HEK293 (cell line): Measurements from ENCODE around the gene AGAP1.

Source experiments
- CTCF ChIA-PET: fragments of 350-600 bp; formaldehyde crosslinking; extraction: SDS; loops from one replicate; lab custom pipeline; 2021; ENCODE audit warnings: antibody characterized with exemption; lab: Yijun Ruan, JAX
- POLR2A ChIA-PET: fragments of 300-600 bp; formaldehyde crosslinking; extraction: SDS; loops from one replicate; lab custom pipeline; 2020; ENCODE audit warnings: antibody characterized with exemption, inconsistent platforms; lab: Yijun Ruan, JAX
- H3K27ac ChIP-seq: fragments of 200-500 bp; sonication (Bioruptor generic); 2 replicates; pipeline ENCODE4 v1.5.1; 2014; ENCODE audit warnings: low read depth, low read length, control low read depth, inconsistent platforms; ENCODE audit errors: extremely low read depth
- H3K36me3 ChIP-seq, 2 experiments: fragments of 200-500 bp in 1 of 2; sonication (Bioruptor generic) in 1 of 2; 1 replicate in 1 of 2; 2 replicates in 1 of 2; pipeline ENCODE4 v1.5.1; 2014 to 2017; ENCODE audit warnings: inconsistent platforms in 2 of 2, low read length in 2 of 2; ENCODE audit not compliant: control insufficient read depth in 2 of 2, insufficient read depth in 1 of 2
- H3K4me1 ChIP-seq: fragments of 200-500 bp; sonication (Bioruptor generic); 2 replicates; pipeline ENCODE4 v1.5.1; 2014; ENCODE audit warnings: mild to moderate bottlenecking, low read length, inconsistent platforms; ENCODE audit not compliant: control insufficient read depth, insufficient read depth
- H3K4me3 ChIP-seq: 2 replicates; pipeline ENCODE4 v1.5.1; 2011; ENCODE audit warnings: low read depth, mild to moderate bottlenecking, control low read depth, low read length, moderate library complexity
- H3K9me3 ChIP-seq: fragments of 200-500 bp; sonication (Bioruptor generic); 2 replicates; pipeline ENCODE4 v1.5.1; 2014; ENCODE audit warnings: low read depth, low read length, inconsistent platforms; ENCODE audit not compliant: control insufficient read depth, insufficient read depth
- EGR2 ChIP-seq: fragments of 450-650 bp; formaldehyde crosslinking; IDR thresholded peaks from 2 replicates; pipeline ENCODE4 v1.5.1; 2016; ENCODE audit warnings: low read depth, missing biosample characterization, missing genetic modification characterization
- GLIS1 ChIP-seq: fragments of 450-650 bp; formaldehyde crosslinking; IDR thresholded peaks from 2 replicates; pipeline ENCODE4 v1.5.1; 2016; ENCODE audit warnings: missing biosample characterization, missing genetic modification characterization
- IKZF3 ChIP-seq: fragments of 450-650 bp; IDR thresholded peaks from 2 replicates; pipeline ENCODE4 v1.5.0; 2018; ENCODE audit warnings: missing biosample characterization, mild to moderate bottlenecking, missing genetic modification characterization, moderate library complexity
- KLF10 ChIP-seq: fragments of 450-650 bp; IDR thresholded peaks from 2 replicates; pipeline ENCODE4 v1.5.1; 2018; ENCODE audit warnings: missing biosample characterization, mild to moderate bottlenecking, missing genetic modification characterization
- KLF9 ChIP-seq: fragments of 450-650 bp; formaldehyde crosslinking; IDR thresholded peaks from 2 replicates; pipeline ENCODE4 v1.5.1; 2016; ENCODE audit warnings: missing biosample characterization, missing genetic modification characterization, low read depth
- OSR2 ChIP-seq: fragments of 450-650 bp; formaldehyde crosslinking; IDR thresholded peaks from 2 replicates; pipeline ENCODE4 v1.5.1; 2016; ENCODE audit warnings: missing biosample characterization, missing genetic modification characterization
- TCF7L2 ChIP-seq: IDR thresholded peaks from 2 replicates; pipeline ENCODE4 v1.6.1; 2011; ENCODE audit warnings: low read depth, mild to moderate bottlenecking, inconsistent platforms, low read length, moderate library complexity, borderline replicate concordance
- TRIM28 ChIP-seq: IDR thresholded peaks from 2 replicates; pipeline ENCODE4 v1.6.1; 2011; ENCODE audit warnings: low read length, control low read depth, borderline replicate concordance
- ZBTB26 ChIP-seq: fragments of 450-650 bp; formaldehyde crosslinking; optimal IDR thresholded peaks from 2 replicates; pipeline ENCODE3; 2016; ENCODE audit warnings: missing biosample characterization, mild to moderate bottlenecking, missing genetic modification characterization
- ZFHX2 ChIP-seq: fragments of 450-650 bp; formaldehyde crosslinking; conservative IDR thresholded peaks from 2 replicates; pipeline ENCODE4 v1.5.1; 2016; ENCODE audit warnings: missing biosample characterization, missing genetic modification characterization
- ZIC2 ChIP-seq: fragments of 450-650 bp; formaldehyde crosslinking; IDR thresholded peaks from 2 replicates; pipeline ENCODE4 v1.5.1; 2016; ENCODE audit warnings: missing biosample characterization, missing genetic modification characterization
- ZNF146 ChIP-seq: fragments of 450-650 bp; formaldehyde crosslinking; IDR thresholded peaks from 2 replicates; pipeline ENCODE4 v1.5.1; 2016; ENCODE audit warnings: missing biosample characterization, missing genetic modification characterization
- ZNF211 ChIP-seq: fragments of 450-650 bp; formaldehyde crosslinking; IDR thresholded peaks from 2 replicates; pipeline ENCODE4 v1.5.1; 2016; ENCODE audit warnings: low read depth, missing biosample characterization, missing genetic modification characterization
- ZNF214 ChIP-seq: fragments of 450-650 bp; formaldehyde crosslinking; IDR thresholded peaks from 2 replicates; pipeline ENCODE4 v1.5.1; 2017; ENCODE audit warnings: missing biosample characterization, mild to moderate bottlenecking, missing genetic modification characterization, borderline replicate concordance
- ZNF223 ChIP-seq: fragments of 450-650 bp; formaldehyde crosslinking; IDR thresholded peaks from 2 replicates; pipeline ENCODE4 v1.5.1; 2016; ENCODE audit warnings: missing biosample characterization, missing genetic modification characterization
- ZNF426 ChIP-seq: fragments of 450-650 bp; formaldehyde crosslinking; IDR thresholded peaks from 2 replicates; pipeline ENCODE4 v1.5.1; 2017; ENCODE audit warnings: missing biosample characterization, missing genetic modification characterization, mild to moderate bottlenecking, inconsistent platforms, moderate library complexity
- ZNF624 ChIP-seq: fragments of 450-650 bp; formaldehyde crosslinking; IDR thresholded peaks from 2 replicates; pipeline ENCODE4 v1.5.1; 2017; ENCODE audit warnings: missing biosample characterization, missing genetic modification characterization
- ZNF645 ChIP-seq: fragments of 450-650 bp; formaldehyde crosslinking; IDR thresholded peaks from 2 replicates; pipeline ENCODE4; 2016; ENCODE audit warnings: missing biosample characterization, missing genetic modification characterization
- ZNF654 ChIP-seq: fragments of 450-650 bp; formaldehyde crosslinking; IDR thresholded peaks from 2 replicates; pipeline ENCODE4 v1.5.1; 2016; ENCODE audit warnings: low read depth, missing biosample characterization, missing genetic modification characterization
- ZNF707 ChIP-seq: fragments of 450-650 bp; formaldehyde crosslinking; IDR thresholded peaks from 2 replicates; pipeline ENCODE4 v1.5.1; 2016; ENCODE audit warnings: missing biosample characterization, missing genetic modification characterization
- ZSCAN4 ChIP-seq: fragments of 450-650 bp; formaldehyde crosslinking; IDR thresholded peaks from 2 replicates; pipeline ENCODE4 v1.5.1; 2017; ENCODE audit warnings: missing biosample characterization, missing genetic modification characterization

Gene AGAP1

GRCh38 chr2:235506291-235506996 lies 12.6 kb downstream of the AGAP1 start:
- Histone ChIP-seq H3K9me3 (no peaks in the 10 kb centered on the region), H3K27ac (no peak overlapping the region), H3K4me1 (peaks cover 24% of the 10 kb centered on the region), H3K4me3 (no peak overlapping the region)
- ChIA-PET CTCF (interaction anchor here (0.6 kb wide), 1 partner anchor 12 kb away, joined by 3 read pairs; no protein-coding TSS in a partner anchor), POLR2A (interaction anchor here (0.6 kb wide), 1 partner anchor 35 kb away, joined by 3 read pairs; no protein-coding TSS in a partner anchor)
- TF ChIP-seq IKZF3 = no peak
- peak; percentile 38; the same call in 1 of the 2 replicates for TF ChIP-seq OSR2 (tag by site-specific recombination)
- no peak for TF ChIP-seq ZNF214
- TF ChIP-seq ZSCAN4 (tag by site-specific recombination) = no peak
- TF ChIP-seq, all 188 proteins: peak for 1
- H3K36me3 ChIP-seq = no peaks in the 10 kb centered on the region

- ChIA-PET POLR2A (no interaction called here), CTCF (interaction anchor here (0.6 kb wide), 1 partner anchor 11 kb away, joined by 3 read pairs; no protein-coding TSS in a partner anchor)
- peaks cover 17% of the 10 kb centered on the region for H3K4me1 ChIP-seq
- no peak for TF ChIP-seq ZBTB26
- peak; percentile 40; the same call in 1 of the 2 replicates for TF ChIP-seq ZIC2 (tag by site-specific recombination)
- no peak for TF ChIP-seq GLIS1 (tag by site-specific recombination)
- TF ChIP-seq ZNF426 (tag by site-specific recombination) = no peak
- no peak for TF ChIP-seq KLF9 (tag by site-specific recombination)
- TF ChIP-seq IKZF3 = no peak
- no peaks in the 10 kb centered on the region for H3K9me3 ChIP-seq
- no peak overlapping the region for H3K4me3 ChIP-seq
- no peaks in the 10 kb centered on the region for H3K36me3 ChIP-seq
- H3K27ac ChIP-seq = no peak overlapping the region
Measured at GRCh38 chr2:235506997-235507615, 13.3 kb downstream of the AGAP1 start.

GRCh38 chr2:235507928-235508327 lies 14.1 kb downstream of the AGAP1 start:
- no peaks in the 10 kb centered on the region for H3K36me3 ChIP-seq
- no peak overlapping the region for H3K4me3 ChIP-seq
- peaks cover 11% of the 10 kb centered on the region for H3K4me1 ChIP-seq
- ChIA-PET POLR2A (no interaction called here), CTCF (interaction anchor here (1.0 kb wide), 1 partner anchor 238 kb away, joined by 4 read pairs; no protein-coding TSS in a partner anchor)
- no peak overlapping the region for H3K27ac ChIP-seq
- H3K9me3 ChIP-seq = no peaks in the 10 kb centered on the region
- TF ChIP-seq ZNF654 (tag by site-specific recombination) (no peak), ZNF146 (tag by site-specific recombination) (peak; percentile 82)

- Histone ChIP-seq H3K27ac (no peak overlapping the region), H3K4me3 (no peak overlapping the region), H3K4me1 (peaks cover 11% of the 10 kb centered on the region), H3K36me3 (no peaks in the 10 kb centered on the region), H3K9me3 (no peaks in the 10 kb centered on the region)
- ChIA-PET POLR2A (no interaction called here), CTCF (interaction anchor here (1.0 kb wide), 1 partner anchor 238 kb away, joined by 4 read pairs; no protein-coding TSS in a partner anchor)
- TF ChIP-seq ZNF707 (tag by site-specific recombination) (no peak), ZNF223 (tag by site-specific recombination) (no peak), ZNF645 (tag by site-specific recombination) (no peak), KLF10 (tag by site-specific recombination) (no peak), EGR2 (no peak), ZNF624 (tag by site-specific recombination) (no peak), TCF7L2 (no peak), ZNF211 (tag by site-specific recombination) (no peak), TRIM28 (no peak), ZFHX2 (tag by site-specific recombination) (no peak)
Measured at GRCh38 chr2:235508371-235509160, 14.7 kb downstream of the AGAP1 start.
